Stimulated activated CD8-positive, alpha-beta memory T cell treated with anti-CD3 and anti-CD28 coated beads, Interleukin-15, amount 100 ng/mL, for 24 hours (primary cell): ENCODE data around the gene TRAF7.

Experiments
- DNase-seq: peaks from one replicate; pipeline ENCODE4 v3.0.0-alpha.2; 2020; ENCODE audit warnings: low read depth

TRAF7 gene

GRCh38 chr16:2165861-2166260 is 10.3 kb downstream of the TRAF7 start:
- DNase-seq = no peak

- no peak for DNase-seq
These were observed 10.9 kb downstream of the TRAF7 start for GRCh38 chr16:2166263-2167067.

GRCh38 chr16:2167068-2167638 is 11.6 kb downstream of the TRAF7 start:
- no peak for DNase-seq

- DNase-seq = no peak
These were observed 14.5 kb downstream of the TRAF7 start for GRCh38 chr16:2170080-2170479.

- no peak for DNase-seq
These were observed 15.2 kb downstream of the TRAF7 start for GRCh38 chr16:2170587-2171435.

GRCh38 chr16:2171601-2172178 is 16.1 kb downstream of the TRAF7 start:
- no peak for DNase-seq

- no peak for DNase-seq
These were observed 17.2 kb downstream of the TRAF7 start for GRCh38 chr16:2172688-2173335.

- DNase-seq = no peak
These were observed 17.8 kb downstream of the TRAF7 start for GRCh38 chr16:2173366-2173765.

GRCh38 chr16:2173916-2174315 is 18.3 kb downstream of the TRAF7 start:
- no peak for DNase-seq

GRCh38 chr16:2174396-2175131 is 19.0 kb downstream of the TRAF7 start:
- no peak for DNase-seq

- no peak for DNase-seq
These were observed 19.9 kb downstream of the TRAF7 start for GRCh38 chr16:2175454-2175853.

GRCh38 chr16:2176047-2176446 is 20.5 kb downstream of the TRAF7 start:
- no peak for DNase-seq

- DNase-seq = no peak
These were observed 21.5 kb downstream of the TRAF7 start for GRCh38 chr16:2177101-2177500.

- DNase-seq = no peak
These were observed 22.0 kb downstream of the TRAF7 start for GRCh38 chr16:2177561-2177960.

- peak; percentile 31 for DNase-seq
These were observed 22.9 kb downstream of the TRAF7 start for GRCh38 chr16:2178321-2179106.

GRCh38 chr16:2179107-2179501 is 23.5 kb downstream of the TRAF7 start:
- DNase-seq = no peak

- DNase-seq = no peak
These were observed 24.0 kb downstream of the TRAF7 start for GRCh38 chr16:2179576-2179975.

GRCh38 chr16:2180461-2180860 is 24.9 kb downstream of the TRAF7 start:
- DNase-seq = no peak

GRCh38 chr16:2180962-2181923 is 25.7 kb downstream of the TRAF7 start:
- no peak for DNase-seq
